Right renal cortex interstitium (tissue), 3 donors: ENCODE results near the gene TRIM15. TPM values are rescaled to one million over a fixed set of nuclear protein-coding genes. Genes with fewer than 3 reads are reported as not detected.
"Not testable (repeated sequence)": the region's sequence is repeated elsewhere in the genome, so short reads cannot be mapped to it uniquely, and the experiment has no call there.

Experiments
- DNase-seq, 3 donors: peaks; one replicate each; pipeline ENCODE4 v3.0.0-alpha.2; 2013; ENCODE audit warnings: low read depth in 3 of 3, low spot score in 2 of 3
- polyA plus RNA-seq, 3 donors: library from polyadenylated mRNA; unstranded; fragments of 120-200 nt; gene quantifications; one replicate each; pipeline ENCODE4 v1.2.1, GENCODE V29; 2013; ENCODE audit not compliant: insufficient read length in 3 of 3

The TRIM15 gene
- polyA plus RNA-seq, 3 donors: 0.19 to 0.28 (median 0.26) TPM

GRCh38 chr6:30160785-30161531 lies 2.4 kb upstream of the TRIM15 start, which contains the start of gene TRIM10:
TRIM10 (minus strand) TSS chr6:30161211; CDS start chr6:30160858, 353 bp downstream.
- DNase-seq: no peak

- DNase-seq: no peak
Observed at GRCh38 chr6:30162265-30163089, 869 bp upstream of the TRIM15 start.

DNA sequence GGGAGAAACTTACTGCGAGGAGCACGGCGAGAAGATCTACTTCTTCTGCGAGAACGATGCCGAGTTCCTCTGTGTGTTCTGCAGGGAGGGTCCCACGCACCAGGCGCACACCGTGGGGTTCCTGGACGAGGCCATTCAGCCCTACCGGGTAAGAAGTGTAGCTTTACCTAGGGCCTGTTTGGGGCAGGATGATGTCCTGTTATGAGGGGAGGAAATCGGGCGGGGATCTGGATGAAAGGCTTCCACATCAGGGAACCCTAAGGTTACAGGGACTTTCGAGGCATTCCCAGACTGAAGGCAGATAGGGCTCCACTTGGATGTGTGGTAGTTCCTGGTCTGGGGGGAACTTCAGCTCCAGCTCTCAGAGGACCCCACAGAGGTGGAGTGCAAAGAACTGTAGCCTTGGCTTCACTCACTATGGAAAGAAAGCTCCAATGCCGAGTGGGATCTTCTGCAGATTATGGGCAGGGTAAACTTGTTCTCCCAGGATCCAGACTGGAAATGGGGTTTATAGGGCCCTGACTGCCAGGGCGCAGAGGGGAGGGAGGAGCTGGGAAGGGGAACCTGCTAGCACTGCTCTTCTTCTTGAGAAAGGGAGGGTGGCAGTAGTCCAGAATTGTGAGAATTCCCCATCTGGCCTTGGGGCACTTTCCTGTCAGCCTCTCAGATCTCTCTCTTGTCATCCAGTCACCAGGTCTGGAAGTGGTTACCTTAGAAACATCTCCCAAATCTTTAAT lies 740 bp downstream of the TRIM15 start:
- DNase-seq: no peak

DNA sequence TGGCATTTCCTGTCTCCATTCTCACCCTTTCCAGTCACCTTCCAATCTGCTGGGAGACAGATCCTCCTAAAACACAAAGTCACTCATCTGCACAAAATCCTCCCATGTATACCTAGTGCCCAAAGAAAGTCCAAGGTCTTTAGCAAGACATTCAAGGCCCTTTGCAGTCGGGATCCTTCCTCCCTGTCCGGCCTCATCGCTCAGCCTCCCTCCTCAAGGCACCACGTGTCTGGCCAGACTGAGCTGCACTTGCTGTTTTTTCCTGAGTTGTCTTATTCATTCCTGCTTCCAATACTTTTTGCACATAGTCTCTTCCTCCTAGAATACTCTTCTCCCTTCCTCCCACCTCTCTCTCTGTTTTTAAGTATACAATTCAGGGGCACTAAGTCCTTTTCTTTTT lies 1.4 kb downstream of the TRIM15 start:
- no peak for DNase-seq

DNA sequence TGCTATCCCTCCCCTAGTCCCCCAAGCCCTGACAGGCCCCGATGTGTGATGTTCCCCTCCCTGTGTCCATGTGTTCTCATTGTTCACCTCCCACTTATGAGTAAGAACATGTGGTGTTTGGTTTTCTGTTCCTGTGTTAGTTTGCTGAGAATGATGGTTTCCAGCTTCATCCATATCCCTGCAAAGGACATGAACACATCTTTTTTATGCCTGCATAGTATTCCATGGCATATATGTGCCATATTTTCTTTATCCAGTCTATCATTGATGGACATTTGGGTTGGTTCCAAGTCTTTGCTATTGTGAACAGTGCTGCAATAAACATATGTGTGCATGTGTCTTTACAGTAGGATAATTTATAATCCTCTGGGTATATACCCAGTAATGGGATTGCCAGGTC lies 1.9 kb downstream of the TRIM15 start:
- DNase-seq: not testable (repeated sequence)

DNA sequence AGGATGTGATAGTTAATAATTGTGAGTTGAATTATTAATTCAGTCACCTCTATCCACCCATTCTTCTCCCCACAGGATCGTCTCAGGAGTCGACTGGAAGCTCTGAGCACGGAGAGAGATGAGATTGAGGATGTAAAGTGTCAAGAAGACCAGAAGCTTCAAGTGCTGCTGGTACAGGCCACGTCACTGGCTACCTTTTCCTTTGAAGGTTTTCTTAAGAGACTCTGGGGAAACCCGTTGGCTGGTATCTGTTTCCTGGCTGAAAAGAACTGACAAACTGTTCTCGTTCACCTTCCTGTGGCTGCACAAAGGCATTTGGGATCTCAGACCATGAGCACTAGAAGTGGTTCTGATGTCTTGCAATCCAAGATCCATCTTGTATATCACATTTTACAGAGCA lies 3.8 kb downstream of the TRIM15 start:
- no peak for DNase-seq

DNA sequence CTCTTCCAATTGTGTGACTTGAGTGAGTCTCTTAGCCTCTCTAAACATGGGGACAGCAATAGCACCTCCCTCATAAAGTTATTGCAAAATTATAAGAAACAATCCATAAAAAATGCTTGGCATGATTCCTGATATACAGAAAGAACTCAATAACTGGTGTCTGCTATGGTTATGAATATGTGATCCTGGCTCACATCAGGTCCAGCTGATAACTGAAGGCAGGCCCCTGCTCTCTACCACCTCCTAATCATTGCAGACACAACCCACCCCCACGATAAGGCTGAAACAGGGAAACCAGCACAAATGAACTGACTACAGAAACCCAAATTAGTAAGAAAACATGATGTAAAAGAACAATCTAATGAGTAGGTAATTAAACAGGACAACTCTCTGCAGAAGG lies 5.4 kb downstream of the TRIM15 start:
- no peak for DNase-seq

DNA sequence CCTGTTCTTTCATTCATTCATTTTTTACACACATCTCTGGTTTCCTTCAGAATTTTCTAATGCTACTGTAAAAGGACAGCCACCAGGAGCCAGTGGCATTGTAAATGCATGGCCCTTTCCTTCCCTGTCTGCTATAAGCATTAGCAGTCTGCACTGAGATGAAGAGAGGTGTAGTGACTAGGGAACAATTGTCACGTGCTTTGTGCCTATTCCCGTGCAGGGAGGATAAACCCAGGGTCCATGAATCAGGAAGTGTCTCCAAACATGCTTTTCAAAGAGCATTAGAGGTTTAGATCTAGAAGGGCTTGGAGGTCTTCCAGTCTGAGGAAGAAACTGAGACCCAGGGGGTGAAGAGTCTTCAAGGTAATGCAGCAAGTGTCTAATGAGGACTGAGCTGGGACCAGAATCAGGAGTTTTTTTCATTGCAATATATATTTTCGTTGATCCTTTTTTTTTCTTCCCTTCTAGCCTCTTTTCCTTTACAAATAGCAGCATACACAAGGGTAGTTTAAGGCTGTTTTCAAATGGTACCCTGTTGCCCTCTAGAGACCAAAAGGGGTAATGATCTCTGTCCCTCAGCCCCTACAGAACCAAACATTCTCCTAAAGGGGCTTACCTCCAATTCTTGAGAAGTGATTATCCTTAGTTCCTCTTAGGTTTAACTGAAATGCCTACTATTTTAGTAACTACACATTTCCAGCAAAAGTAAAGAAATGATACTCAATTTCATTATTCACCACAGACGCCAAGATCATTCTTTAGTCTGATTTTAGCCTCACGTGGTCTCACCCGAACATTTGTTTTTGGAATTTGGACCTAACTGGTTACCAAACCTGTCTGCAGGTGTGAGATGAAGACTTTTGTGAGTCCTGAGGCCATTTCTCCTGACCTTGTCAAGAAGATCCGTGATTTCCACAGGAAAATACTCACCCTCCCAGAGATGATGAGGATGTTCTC lies 6.6 kb downstream of the TRIM15 start:
- DNase-seq: peak in 1 of 3 donors; percentile 29

DNA sequence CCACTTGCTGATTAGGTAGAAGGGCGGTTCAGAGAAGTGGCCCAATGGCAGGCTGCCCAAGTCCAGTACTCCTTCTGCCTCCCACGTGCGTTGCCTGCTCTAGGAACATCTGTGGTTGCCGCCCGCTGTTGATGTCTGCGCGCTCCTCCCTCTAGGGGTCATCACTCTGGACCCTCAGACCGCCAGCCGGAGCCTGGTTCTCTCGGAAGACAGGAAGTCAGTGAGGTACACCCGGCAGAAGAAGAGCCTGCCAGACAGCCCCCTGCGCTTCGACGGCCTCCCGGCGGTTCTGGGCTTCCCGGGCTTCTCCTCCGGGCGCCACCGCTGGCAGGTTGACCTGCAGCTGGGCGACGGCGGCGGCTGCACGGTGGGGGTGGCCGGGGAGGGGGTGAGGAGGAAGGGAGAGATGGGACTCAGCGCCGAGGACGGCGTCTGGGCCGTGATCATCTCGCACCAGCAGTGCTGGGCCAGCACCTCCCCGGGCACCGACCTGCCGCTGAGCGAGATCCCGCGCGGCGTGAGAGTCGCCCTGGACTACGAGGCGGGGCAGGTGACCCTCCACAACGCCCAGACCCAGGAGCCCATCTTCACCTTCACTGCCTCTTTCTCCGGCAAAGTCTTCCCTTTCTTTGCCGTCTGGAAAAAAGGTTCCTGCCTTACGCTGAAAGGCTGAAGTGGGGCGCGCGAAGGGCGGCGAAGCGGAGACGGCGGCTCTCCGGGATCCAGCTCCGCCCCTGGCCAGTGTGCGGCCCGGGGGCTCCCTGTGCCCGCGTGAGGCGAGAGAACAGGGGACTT lies 8.5 kb downstream of the TRIM15 start:
- no peak for DNase-seq

DNA sequence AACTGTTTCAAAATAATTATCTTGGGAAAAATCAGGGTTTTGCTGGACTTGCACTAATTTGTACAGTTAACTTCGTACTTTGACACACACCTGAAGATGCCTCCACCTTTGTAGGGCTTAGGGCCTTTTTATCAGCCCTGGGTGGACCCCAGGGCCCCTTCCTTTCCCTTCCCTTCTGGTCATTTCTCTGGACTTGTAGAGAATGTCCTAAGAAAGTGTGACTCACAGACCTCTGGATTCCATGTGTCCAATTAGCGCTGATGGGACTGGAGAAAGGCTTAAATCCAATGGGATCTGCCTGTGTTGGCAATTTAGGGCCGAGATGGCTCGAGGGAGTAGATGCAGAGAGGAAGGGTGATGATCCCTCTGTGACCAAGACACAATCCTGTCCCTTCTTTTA lies 9.3 kb downstream of the TRIM15 start:
- no peak for DNase-seq

- DNase-seq: no peak
Observed at GRCh38 chr6:30175765-30176164, 12.4 kb downstream of the TRIM15 start.

- no peak for DNase-seq
Observed at GRCh38 chr6:30178837-30179236, 15.5 kb downstream of the TRIM15 start.

- DNase-seq: no peak
Observed at GRCh38 chr6:30180145-30180544, 16.8 kb downstream of the TRIM15 start.

GRCh38 chr6:30184417-30185031 lies 21.2 kb downstream of the TRIM15 start:
- DNase-seq: no peak

- no peak for DNase-seq
Observed at GRCh38 chr6:30185846-30186484, 22.6 kb downstream of the TRIM15 start.

GRCh38 chr6:30188541-30188940 lies 25.2 kb downstream of the TRIM15 start:
- no peak for DNase-seq

DNA sequence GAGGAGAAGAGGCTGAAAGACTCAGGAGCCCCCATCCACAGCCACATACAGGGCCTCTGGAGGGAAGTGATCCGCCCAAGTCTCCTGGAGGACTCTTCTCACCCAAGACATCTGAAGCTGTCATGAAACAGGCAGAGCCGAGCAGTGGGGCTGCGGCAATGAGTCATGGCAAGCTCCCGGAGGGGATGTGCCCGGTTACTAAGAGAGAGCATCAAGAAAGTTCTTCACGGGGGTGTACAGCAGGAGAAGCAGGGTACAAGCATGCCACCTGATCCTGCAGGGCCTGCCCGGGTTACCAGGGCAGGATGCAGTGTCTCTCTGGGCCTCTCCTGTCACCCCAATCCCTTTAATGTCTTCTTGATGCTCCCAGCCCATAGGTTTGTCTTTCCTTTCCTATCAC lies 28.7 kb downstream of the TRIM15 start:
- DNase-seq: no peak
